Activated naive CD4-positive, alpha-beta T cell treated with anti-CD3 and anti-CD28 coated beads for 36 hours (primary cell): ENCODE results near the gene TFAP2C. TPM values are rescaled to one million over a fixed set of nuclear protein-coding genes. Genes with fewer than 3 reads are reported as not detected.

Experiments used
- CTCF ChIA-PET: fragments of 350-600 bp; sonication (Branson Sonifier 250); formaldehyde crosslinking; loops from one replicate; lab custom pipeline; 2021; ENCODE audit warnings: antibody characterized with exemption; lab: Charles Lee
- DNase-seq: peaks from one replicate; pipeline ENCODE4 v3.0.0-alpha.2; 2020
- H3K27ac Mint-ChIP-seq: one replicate; pipeline ENCODE4 v1.8.0; 2021; ENCODE audit warnings: mild to moderate bottlenecking, mixed read lengths
- H3K27me3 Mint-ChIP-seq: one replicate; pipeline ENCODE4 v1.8.0; 2021; ENCODE audit warnings: low read depth, mixed read lengths
- H3K36me3 Mint-ChIP-seq: one replicate; pipeline ENCODE4 v1.8.0; 2021; ENCODE audit warnings: low read depth, mixed read lengths
- H3K4me1 Mint-ChIP-seq: one replicate; pipeline ENCODE4 v1.8.0; 2021; ENCODE audit warnings: low read depth, mixed read lengths
- H3K4me3 Mint-ChIP-seq: one replicate; pipeline ENCODE4 v1.8.0; 2021; ENCODE audit warnings: mild to moderate bottlenecking, moderate library complexity, mixed read lengths
- H3K9me3 Mint-ChIP-seq: one replicate; pipeline ENCODE4 v1.8.0; 2021; ENCODE audit warnings: mixed read lengths
- intact Hi-C: fragments of 100-400 bp; cut with micrococcal nuclease; formaldehyde crosslinking; loops from one replicate; pipeline ENCODE4 v1.15.1; 2023
- total RNA-seq, 2 experiments: library from RNA; stranded (reverse); gene quantifications; one replicate each; pipeline ENCODE4 v1.2.3, GENCODE V29; 2021

Gene TFAP2C
- total RNA-seq, result not detected

- Mint-ChIP-seq H3K27me3 (peaks cover 74% of the 10 kb centered on the region), H3K4me3 (peak within 1 kb of the TSS; percentile 38), H3K9me3 (no peaks in the 10 kb centered on the region), H3K4me1 (peaks cover 27% of the 10 kb centered on the region), H3K36me3 (no peaks in the 10 kb centered on the region), H3K27ac (no peak within 1 kb of the TSS)
- CTCF ChIA-PET, result no interaction called here
- DNase-seq, result peak; percentile 47
- intact Hi-C loops, result loop anchor here (5.0 kb wide), 1 partner anchor 298 kb away; no protein-coding TSS in a partner anchor
These were observed at the start of gene TFAP2C for GRCh38 chr20:56628873-56629463. Gene TFAP2C, plus strand, starts transcription at chr20:56629306. Its CDS starts 239 bp downstream, at chr20:56629545.

- intact Hi-C loops, result no loop called here
- Mint-ChIP-seq H3K9me3 (no peaks in the 10 kb centered on the region), H3K27ac (no peak overlapping the region), H3K4me1 (no peaks in the 10 kb centered on the region), H3K36me3 (no peaks in the 10 kb centered on the region), H3K4me3 (no peak overlapping the region), H3K27me3 (peaks cover 8% of the 10 kb centered on the region)
- CTCF ChIA-PET, result no interaction called here
- DNase-seq, result no peak
These were observed 48.9 kb upstream of the TFAP2C start for GRCh38 chr20:56580226-56580625.

GRCh38 chr20:56581701-56582100, 47.4 kb upstream of the TFAP2C start:
- H3K36me3 Mint-ChIP-seq, result no peaks in the 10 kb centered on the region
- no peak overlapping the region for H3K4me3 Mint-ChIP-seq
- H3K4me1 Mint-ChIP-seq, result no peaks in the 10 kb centered on the region
- intact Hi-C loops, result no loop called here
- no peak for DNase-seq
- no peaks in the 10 kb centered on the region for H3K9me3 Mint-ChIP-seq
- CTCF ChIA-PET, result no interaction called here
- no peak overlapping the region for H3K27ac Mint-ChIP-seq
- H3K27me3 Mint-ChIP-seq, result peaks cover 8% of the 10 kb centered on the region

- no peaks in the 10 kb centered on the region for H3K36me3 Mint-ChIP-seq
- H3K27ac Mint-ChIP-seq, result no peak overlapping the region
- H3K4me1 Mint-ChIP-seq, result no peaks in the 10 kb centered on the region
- CTCF ChIA-PET, result no interaction called here
- DNase-seq, result no peak
- intact Hi-C loops, result no loop called here
- peaks cover 8% of the 10 kb centered on the region for H3K27me3 Mint-ChIP-seq
- no peak overlapping the region for H3K4me3 Mint-ChIP-seq
- H3K9me3 Mint-ChIP-seq, result no peaks in the 10 kb centered on the region
These were observed 46.6 kb upstream of the TFAP2C start for GRCh38 chr20:56582542-56582941.

- DNase-seq, result no peak
- H3K27ac Mint-ChIP-seq, result no peak overlapping the region
- peaks cover 11% of the 10 kb centered on the region for H3K27me3 Mint-ChIP-seq
- H3K4me3 Mint-ChIP-seq, result no peak overlapping the region
- H3K4me1 Mint-ChIP-seq, result no peaks in the 10 kb centered on the region
- H3K36me3 Mint-ChIP-seq, result no peaks in the 10 kb centered on the region
- no peaks in the 10 kb centered on the region for H3K9me3 Mint-ChIP-seq
- CTCF ChIA-PET, result interaction anchor here (0.6 kb wide), 1 partner anchor 35 kb away, joined by 3 read pairs; no protein-coding TSS in a partner anchor
- intact Hi-C loops, result no loop called here
These were observed 44.2 kb upstream of the TFAP2C start for GRCh38 chr20:56584916-56585315.

GRCh38 chr20:56587307-56588041, 41.6 kb upstream of the TFAP2C start:
- H3K36me3 Mint-ChIP-seq, result no peaks in the 10 kb centered on the region
- H3K9me3 Mint-ChIP-seq, result no peaks in the 10 kb centered on the region
- no peaks in the 10 kb centered on the region for H3K4me1 Mint-ChIP-seq
- CTCF ChIA-PET, result interaction anchor here (0.6 kb wide), 1 partner anchor 94 kb away, joined by 4 read pairs; no protein-coding TSS in a partner anchor
- no peak overlapping the region for H3K27ac Mint-ChIP-seq
- no peak for DNase-seq
- H3K4me3 Mint-ChIP-seq, result no peak overlapping the region
- intact Hi-C loops, result no loop called here
- peaks cover 8% of the 10 kb centered on the region for H3K27me3 Mint-ChIP-seq

GRCh38 chr20:56588996-56589395, 40.1 kb upstream of the TFAP2C start:
- Mint-ChIP-seq H3K27me3 (peaks cover 6% of the 10 kb centered on the region), H3K27ac (no peak overlapping the region)

GRCh38 chr20:56589633-56590032, 39.5 kb upstream of the TFAP2C start:
- CTCF ChIA-PET, result no interaction called here
- intact Hi-C loops, result no loop called here
- Mint-ChIP-seq H3K4me3 (no peak overlapping the region), H3K27ac (no peak overlapping the region), H3K9me3 (no peaks in the 10 kb centered on the region), H3K4me1 (no peaks in the 10 kb centered on the region), H3K36me3 (no peaks in the 10 kb centered on the region), H3K27me3 (peaks cover 3% of the 10 kb centered on the region)
- DNase-seq, result no peak

More at GRCh38 chr20:56588996-56589395, 40.1 kb upstream of the TFAP2C start:
- CTCF ChIA-PET, result no interaction called here
- no peaks in the 10 kb centered on the region for H3K9me3 Mint-ChIP-seq
- no peaks in the 10 kb centered on the region for H3K4me1 Mint-ChIP-seq
- no peak for DNase-seq
- no peaks in the 10 kb centered on the region for H3K36me3 Mint-ChIP-seq
- intact Hi-C loops, result no loop called here
- no peak overlapping the region for H3K4me3 Mint-ChIP-seq

GRCh38 chr20:56590888-56591287, 38.2 kb upstream of the TFAP2C start:
- CTCF ChIA-PET, result interaction anchor here (1.0 kb wide), 1 partner anchor 40 kb away, joined by 3 read pairs; no protein-coding TSS in a partner anchor
- intact Hi-C loops, result no loop called here
- H3K27ac Mint-ChIP-seq, result no peak overlapping the region
- peaks cover 3% of the 10 kb centered on the region for H3K27me3 Mint-ChIP-seq
- no peak for DNase-seq
- no peak overlapping the region for H3K4me3 Mint-ChIP-seq
- no peaks in the 10 kb centered on the region for H3K4me1 Mint-ChIP-seq
- no peaks in the 10 kb centered on the region for H3K36me3 Mint-ChIP-seq
- no peaks in the 10 kb centered on the region for H3K9me3 Mint-ChIP-seq

GRCh38 chr20:56592211-56592610, 36.9 kb upstream of the TFAP2C start:
- Mint-ChIP-seq H3K27me3 (peaks cover 3% of the 10 kb centered on the region), H3K4me1 (no peaks in the 10 kb centered on the region), H3K9me3 (no peaks in the 10 kb centered on the region), H3K4me3 (no peak overlapping the region), H3K27ac (no peak overlapping the region), H3K36me3 (no peaks in the 10 kb centered on the region)
- intact Hi-C loops, result no loop called here
- CTCF ChIA-PET, result interaction anchor here (0.7 kb wide), 1 partner anchor 41 kb away, joined by 3 read pairs; no protein-coding TSS in a partner anchor
- no peak for DNase-seq

- Mint-ChIP-seq H3K9me3 (no peaks in the 10 kb centered on the region), H3K27ac (no peak overlapping the region), H3K4me1 (no peaks in the 10 kb centered on the region), H3K27me3 (peaks cover 3% of the 10 kb centered on the region), H3K4me3 (no peak overlapping the region), H3K36me3 (no peaks in the 10 kb centered on the region)
- CTCF ChIA-PET, result interaction anchor here (0.7 kb wide), 1 partner anchor 42 kb away, joined by 3 read pairs; no protein-coding TSS in a partner anchor
- intact Hi-C loops, result no loop called here
- no peak for DNase-seq
These were observed 36.3 kb upstream of the TFAP2C start for GRCh38 chr20:56592817-56593216.

- H3K36me3 Mint-ChIP-seq, result no peaks in the 10 kb centered on the region
- intact Hi-C loops, result no loop called here
- DNase-seq, result no peak
- H3K27me3 Mint-ChIP-seq, result no peaks in the 10 kb centered on the region
- CTCF ChIA-PET, result interaction anchor here (0.6 kb wide), 1 partner anchor 12 kb away, joined by 11 read pairs; no protein-coding TSS in a partner anchor
- H3K4me1 Mint-ChIP-seq, result no peaks in the 10 kb centered on the region
- no peak overlapping the region for H3K4me3 Mint-ChIP-seq
- no peak overlapping the region for H3K27ac Mint-ChIP-seq
- no peaks in the 10 kb centered on the region for H3K9me3 Mint-ChIP-seq
These were observed 33.2 kb upstream of the TFAP2C start for GRCh38 chr20:56595746-56596475.
